Esophagus (tissue), 2 donors: Measurements from ENCODE around the gene RNF31. TPM values are rescaled to one million over a fixed set of nuclear protein-coding genes. Genes with fewer than 3 reads are reported as not detected.
A peak's percentile ranks its signal among the peaks of the same experiment; 100 is the strongest.

ENCODE experiments used
- H3K27ac ChIP-seq, 2 donors: one replicate each; pipeline ENCODE4 v1.5.1; 2013; ENCODE audit warnings: low read depth in 2 of 2, mild to moderate bottlenecking in 2 of 2, inconsistent platforms in 1 of 2, low read length in 1 of 2, moderate library complexity in 1 of 2
- H3K27me3 ChIP-seq, 2 donors: one replicate each; pipeline ENCODE4 v1.6.1; 2013; ENCODE audit warnings: low read length in 2 of 2, control low read depth in 1 of 2, mild to moderate bottlenecking in 1 of 2; ENCODE audit not compliant: insufficient read depth in 2 of 2, control insufficient read depth in 1 of 2
- H3K36me3 ChIP-seq, 2 donors: one replicate each; pipeline ENCODE4 v1.6.1; 2013; ENCODE audit warnings: low read length in 1 of 2; ENCODE audit not compliant: control insufficient read depth in 2 of 2, insufficient read depth in 2 of 2
- H3K4me1 ChIP-seq, 2 donors: one replicate each; pipeline ENCODE4 v1.6.1; 2013; ENCODE audit warnings: low read length in 1 of 2; ENCODE audit not compliant: control insufficient read depth in 2 of 2, insufficient read depth in 2 of 2
- H3K4me3 ChIP-seq, 2 donors: one replicate each; pipeline ENCODE4 v1.5.1; 2013; ENCODE audit warnings: low read length in 2 of 2, mild to moderate bottlenecking in 2 of 2, low read depth in 1 of 2, moderate library complexity in 1 of 2
- H3K9me3 ChIP-seq, 2 donors: one replicate each; pipeline ENCODE4 v1.6.1; 2013; ENCODE audit warnings: mild to moderate bottlenecking in 2 of 2, low read depth in 1 of 2, low read length in 1 of 2, moderate library complexity in 1 of 2; ENCODE audit not compliant: control insufficient read depth in 2 of 2, insufficient read depth in 1 of 2
- WGBS, 2 donors: extraction: QIAGEN DNeasy Blood & Tissue Kit; methylation state at CpG; one replicate each; pipeline ENCODE4 v1.1.7; 2013; 5-methylcytosine and 5-hydroxymethylcytosine counted together
- polyA plus RNA-seq, 2 donors: library from polyadenylated mRNA; stranded (reverse); fragments of 200-250 nt; gene quantifications; one replicate each; pipeline ENCODE4 v1.2.3, GENCODE V29; 2013
- donor health status: healthy with polysubstance abuse.
- donor health status: Bipolar disorder and iron deficiency.

The RNF31 gene
- polyA plus RNA-seq, 2 donors = 27.4 to 70.6 TPM

DNA sequence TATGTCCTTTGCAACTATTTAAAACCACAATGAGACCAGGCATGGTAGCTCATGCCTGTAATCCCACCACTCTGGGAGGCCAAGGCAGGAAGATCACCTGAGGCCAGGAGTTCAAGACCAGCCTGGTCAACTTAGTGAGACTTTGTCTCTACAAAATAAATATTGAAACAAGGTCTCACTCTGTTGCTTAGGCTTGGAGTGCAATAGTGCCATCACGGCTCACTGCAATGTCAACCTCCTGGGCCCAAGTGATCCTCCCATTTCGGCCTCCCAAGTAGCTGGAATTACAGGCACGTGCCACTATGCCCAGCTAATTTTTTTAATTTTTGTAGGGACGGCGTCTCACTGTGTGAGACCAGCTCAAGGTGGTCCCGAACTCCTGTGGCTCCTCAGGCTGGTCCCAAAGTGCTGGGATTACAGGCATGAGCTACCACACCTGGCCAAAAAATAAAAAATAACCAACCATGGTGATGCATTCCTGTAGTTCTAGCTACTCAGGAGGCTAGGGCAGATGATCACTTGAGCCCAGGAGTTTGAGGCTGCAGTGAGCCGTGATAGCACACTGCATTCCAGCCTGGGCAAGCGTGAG lies 17.8 kb upstream of the RNF31 start:
- Histone ChIP-seq H3K27ac (no peak overlapping the region), H3K4me3 (no peak overlapping the region), H3K36me3 (no peaks in the 10 kb centered on the region), H3K9me3 (no peaks in the 10 kb centered on the region), H3K4me1 (peaks cover 0 to 5% of the 10 kb centered on the region in 2 donors), H3K27me3 (no peaks in the 10 kb centered on the region)
- 90 to 94% methylated on average over 8 of the region's 8 CpGs for WGBS, 2 donors

DNA sequence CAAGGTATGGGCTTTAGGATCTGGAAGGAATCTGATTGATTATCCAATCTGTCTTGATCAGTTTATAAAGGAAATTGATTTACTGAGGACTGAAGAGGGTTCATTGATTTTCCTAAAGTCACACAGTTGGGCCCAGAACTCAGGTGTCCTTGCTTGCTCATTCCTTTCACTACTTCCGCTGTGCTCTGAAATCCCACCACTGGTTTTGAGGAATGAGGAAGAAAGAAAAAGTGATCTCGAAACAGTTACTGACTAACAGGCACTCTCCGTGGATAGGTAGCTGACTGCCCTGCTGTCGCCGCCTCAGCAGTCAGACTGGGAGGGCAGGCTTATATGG lies 16.9 kb upstream of the RNF31 start, which contains the start of gene FITM1:
FITM1 (plus strand) TSS at position 280 of the 337 bp plus-strand sequence. CDS start 905 bp downstream, outside the sequence.
- Histone ChIP-seq H3K36me3 (no peaks in the 10 kb centered on the region), H3K4me3 (no peak within 1 kb of the TSS), H3K9me3 (no peaks in the 10 kb centered on the region), H3K27ac (no peak within 1 kb of the TSS), H3K27me3 (no peaks in the 10 kb centered on the region), H3K4me1 (peaks cover 0 to 5% of the 10 kb centered on the region in 2 donors)
- whole genome bisulfite sequencing, 2 donors = 91 to 93% methylated on average over 5 of the region's 5 CpGs

DNA sequence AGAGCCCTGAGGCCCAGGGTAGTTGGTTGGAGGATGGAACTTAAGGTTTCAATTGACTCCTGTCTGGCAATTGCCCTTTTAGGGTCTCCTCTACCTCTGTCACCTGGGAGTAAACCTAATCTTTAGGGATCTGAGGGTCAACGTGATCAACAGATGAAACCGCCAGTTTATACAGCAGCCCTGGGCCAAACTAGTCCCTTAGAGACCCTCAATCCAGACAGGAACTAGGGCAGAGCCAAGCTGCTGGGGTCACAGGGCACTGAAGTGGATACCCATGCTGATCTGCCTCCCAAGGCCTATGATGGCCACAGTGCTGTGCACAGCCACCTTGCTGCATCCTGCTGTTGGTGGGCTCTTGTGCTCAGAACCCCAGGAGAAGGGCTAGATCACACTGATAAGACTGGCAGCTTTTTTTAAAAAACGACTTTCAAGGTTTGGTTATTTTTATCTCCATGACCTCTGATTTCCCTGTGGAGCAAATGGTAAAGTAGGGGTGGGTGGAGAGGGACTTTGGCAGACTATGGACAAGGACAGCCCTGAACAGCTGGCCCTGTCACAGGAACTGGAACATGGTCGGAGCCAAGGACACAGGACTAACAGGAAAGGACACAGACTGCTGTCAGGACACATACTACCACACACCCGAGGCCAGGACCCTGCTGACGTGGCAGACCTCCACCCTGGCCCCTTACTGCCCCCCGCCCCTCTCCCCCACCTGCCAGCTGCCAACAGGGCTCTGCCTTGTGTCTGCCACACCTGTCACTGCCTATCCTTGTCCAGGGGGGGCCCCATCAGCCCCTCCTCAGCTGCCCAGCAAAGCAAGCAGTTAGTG lies 16.4 kb upstream of the RNF31 start:
- no peak overlapping the region for H3K27ac ChIP-seq
- H3K9me3 ChIP-seq = no peaks in the 10 kb centered on the region
- no peak overlapping the region for H3K4me3 ChIP-seq
- H3K4me1 ChIP-seq = peaks cover 0 to 5% of the 10 kb centered on the region in 2 donors
- H3K27me3 ChIP-seq = no peaks in the 10 kb centered on the region
- no peaks in the 10 kb centered on the region for H3K36me3 ChIP-seq
- 55 to 67% methylated on average over 7 of the region's 7 CpGs for WGBS, 2 donors

DNA sequence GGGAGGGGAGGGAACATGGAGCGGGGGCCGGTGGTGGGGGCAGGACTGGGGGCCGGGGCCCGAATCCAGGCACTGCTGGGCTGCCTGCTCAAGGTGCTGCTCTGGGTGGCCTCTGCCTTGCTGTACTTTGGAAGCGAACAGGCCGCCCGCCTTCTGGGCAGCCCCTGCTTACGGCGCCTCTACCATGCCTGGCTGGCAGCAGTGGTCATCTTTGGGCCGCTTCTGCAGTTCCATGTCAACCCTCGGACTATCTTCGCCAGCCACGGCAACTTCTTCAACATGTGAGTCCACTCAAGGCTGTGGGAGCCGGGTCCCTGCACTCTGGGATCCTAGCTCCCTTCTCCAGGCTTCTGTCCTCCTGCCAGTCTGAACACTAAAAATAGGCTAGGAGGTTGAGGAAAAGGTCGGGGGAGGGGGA lies 15.7 kb upstream of the RNF31 start:
- Histone ChIP-seq H3K27ac (no peak overlapping the region), H3K36me3 (no peaks in the 10 kb centered on the region), H3K4me3 (no peak overlapping the region), H3K9me3 (no peaks in the 10 kb centered on the region), H3K4me1 (peaks cover under 1 to 5% of the 10 kb centered on the region in 2 donors), H3K27me3 (no peaks in the 10 kb centered on the region)
- WGBS, 2 donors = 75 to 86% methylated on average over 15 of the region's 15 CpGs

DNA sequence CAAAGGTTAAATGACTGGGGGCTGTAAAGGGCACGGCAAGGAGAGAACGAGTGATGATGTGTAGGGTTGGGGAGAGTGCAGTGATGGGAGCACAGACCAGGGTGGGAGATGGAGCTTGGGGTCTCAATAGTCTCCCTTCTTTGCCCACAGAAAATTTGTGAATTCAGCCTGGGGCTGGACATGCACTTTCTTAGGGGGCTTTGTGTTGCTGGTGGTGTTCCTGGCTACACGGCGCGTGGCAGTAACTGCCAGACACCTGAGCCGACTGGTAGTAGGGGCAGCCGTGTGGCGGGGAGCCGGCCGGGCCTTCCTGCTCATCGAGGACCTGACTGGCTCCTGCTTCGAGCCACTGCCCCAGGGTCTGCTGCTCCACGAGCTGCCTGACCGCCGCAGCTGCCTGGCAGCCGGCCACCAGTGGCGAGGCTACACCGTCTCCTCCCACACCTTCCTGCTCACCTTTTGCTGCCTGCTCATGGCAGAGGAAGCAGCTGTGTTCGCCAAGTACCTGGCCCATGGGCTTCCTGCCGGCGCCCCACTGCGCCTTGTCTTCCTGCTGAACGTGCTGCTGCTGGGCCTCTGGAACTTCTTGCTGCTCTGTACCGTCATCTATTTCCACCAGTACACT lies 15.1 kb upstream of the RNF31 start:
- no peaks in the 10 kb centered on the region for H3K36me3 ChIP-seq
- H3K27me3 ChIP-seq = no peaks in the 10 kb centered on the region
- H3K4me1 ChIP-seq = peaks cover 5 to 7% of the 10 kb centered on the region in 2 donors
- 52 to 58% methylated on average over 24 of the region's 24 CpGs for WGBS, 2 donors
- no peak overlapping the region for H3K27ac ChIP-seq
- no peaks in the 10 kb centered on the region for H3K9me3 ChIP-seq
- no peak overlapping the region for H3K4me3 ChIP-seq

DNA sequence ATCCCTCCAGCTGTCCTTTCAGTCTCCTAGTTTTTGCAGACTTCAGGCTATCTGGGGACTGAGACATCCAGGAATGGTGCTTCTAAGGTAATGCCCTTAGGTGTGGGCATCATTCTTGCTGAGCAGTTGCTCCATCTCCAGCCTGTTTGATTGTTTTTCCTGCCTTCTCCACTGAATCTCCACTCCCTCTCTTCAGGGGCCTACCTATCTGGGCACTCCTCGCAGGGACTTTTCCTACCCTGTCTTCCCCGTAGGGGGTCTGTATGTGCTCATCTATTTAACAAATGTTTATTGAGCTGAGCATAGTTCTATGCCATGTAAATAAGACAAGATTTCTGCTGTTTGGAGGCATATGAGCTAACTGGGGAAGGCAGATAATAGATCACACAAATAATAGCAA lies 14.3 kb upstream of the RNF31 start:
- Histone ChIP-seq H3K36me3 (peaks cover 0 to 5% of the 10 kb centered on the region in 2 donors), H3K9me3 (no peaks in the 10 kb centered on the region), H3K27me3 (no peaks in the 10 kb centered on the region), H3K4me1 (peaks cover 5 to 13% of the 10 kb centered on the region in 2 donors), H3K27ac (no peak overlapping the region), H3K4me3 (no peak overlapping the region)
- 92 to 97% methylated on average over 2 of the region's 2 CpGs for WGBS, 2 donors

DNA sequence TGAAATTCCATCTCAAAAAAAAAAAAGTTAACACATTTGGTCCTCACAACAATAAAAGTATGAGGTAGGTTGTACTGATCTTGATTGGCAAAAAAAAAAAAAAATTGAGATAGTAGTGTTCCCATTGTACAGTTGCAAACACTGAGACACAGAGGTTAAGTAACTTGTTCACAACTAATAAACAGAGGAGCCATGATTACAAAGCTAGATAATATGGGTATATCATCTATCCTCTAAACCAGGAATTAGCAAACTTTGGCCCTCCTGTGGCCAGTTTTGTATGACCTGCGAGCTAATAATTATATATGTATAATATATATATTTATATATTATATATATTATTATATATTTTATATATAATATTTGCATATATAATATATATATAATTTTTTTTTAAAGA lies 13.6 kb upstream of the RNF31 start:
- H3K36me3 ChIP-seq = peaks cover 2 to 11% of the 10 kb centered on the region in 2 donors
- no peaks in the 10 kb centered on the region for H3K9me3 ChIP-seq
- peaks cover 5 to 13% of the 10 kb centered on the region in 2 donors for H3K4me1 ChIP-seq
- H3K27ac ChIP-seq = no peak overlapping the region
- H3K27me3 ChIP-seq = no peaks in the 10 kb centered on the region
- H3K4me3 ChIP-seq = no peak overlapping the region
- WGBS, 2 donors = 89 to 95% methylated on average over 1 of the region's 1 CpG

DNA sequence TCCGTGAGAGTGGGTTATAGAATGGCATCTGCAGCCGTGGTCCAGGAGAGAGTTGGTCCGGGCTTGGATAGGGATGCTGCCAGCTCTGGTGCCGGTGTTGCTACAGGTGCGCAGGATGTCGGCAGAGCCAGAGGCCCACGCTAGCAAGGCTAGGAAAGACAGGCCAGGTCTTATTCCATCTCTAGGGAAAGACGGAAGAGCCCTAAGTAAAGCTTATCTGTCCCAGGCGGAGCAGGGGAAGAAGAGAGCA lies 11.8 kb upstream of the RNF31 start:
- Histone ChIP-seq H3K4me3 (peak overlapping the region; percentile 44 to 63), H3K36me3 (peaks cover 3 to 14% of the 10 kb centered on the region in 2 donors), H3K4me1 (peaks cover 13 to 15% of the 10 kb centered on the region in 2 donors), H3K9me3 (no peaks in the 10 kb centered on the region), H3K27me3 (no peaks in the 10 kb centered on the region), H3K27ac (peak overlapping the region; percentile 63 to 84)
- 3 to 7% methylated on average over 9 of the region's 9 CpGs for WGBS, 2 donors

DNA sequence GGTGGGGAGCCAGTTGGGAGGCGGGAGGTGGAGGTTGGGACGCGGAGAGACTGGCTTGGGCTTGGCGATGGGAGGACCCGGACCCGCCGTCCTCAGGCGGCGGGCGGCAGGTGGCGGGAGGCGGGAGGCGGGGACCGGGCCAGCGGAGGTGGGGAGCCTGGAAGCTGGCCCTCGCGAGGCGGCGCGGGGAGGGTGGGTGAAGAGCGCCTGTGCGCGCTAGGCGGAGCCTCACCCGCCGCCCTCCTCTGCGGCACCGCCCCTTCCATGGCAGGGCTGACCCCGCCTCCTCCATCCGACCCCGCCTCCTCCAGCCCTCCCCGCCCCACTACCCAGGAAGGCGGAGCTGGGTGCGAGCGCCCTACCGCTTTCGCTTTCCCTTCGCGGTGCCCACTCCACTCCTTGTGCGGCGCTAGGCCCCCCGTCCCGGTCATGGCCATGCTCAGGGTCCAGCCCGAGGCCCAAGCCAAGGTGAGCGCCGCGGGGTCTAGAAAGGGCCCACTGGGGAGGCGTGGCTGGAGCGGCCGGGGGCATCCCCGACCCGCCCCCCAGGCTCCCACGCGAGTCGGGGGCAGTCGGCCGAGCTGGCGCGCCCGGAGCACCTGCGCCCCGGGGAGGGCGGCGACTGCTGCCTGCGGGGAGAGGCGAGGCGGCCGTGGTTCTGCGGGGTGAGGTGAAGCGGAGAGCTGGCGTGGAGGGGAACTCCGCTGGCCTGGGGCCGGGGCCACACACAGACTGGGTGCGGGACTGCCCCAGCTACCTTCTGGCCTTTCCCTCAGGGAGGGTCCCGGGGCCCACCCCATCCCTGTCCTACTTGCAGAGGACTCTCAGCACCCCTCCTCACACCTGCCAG lies 11.2 kb upstream of the RNF31 start, which contains the start of gene PSME1:
PSME1 (plus strand) TSS at position 361 of the 850 bp plus-strand sequence; CDS start at position 430, 69 bp downstream.
- Histone ChIP-seq H3K27me3 (no peaks in the 10 kb centered on the region), H3K4me3 (peak within 1 kb of the TSS; percentile 63 to 94), H3K4me1 (peaks cover 13 to 15% of the 10 kb centered on the region in 2 donors), H3K27ac (peak within 1 kb of the TSS; percentile 81 to 87), H3K9me3 (no peaks in the 10 kb centered on the region), H3K36me3 (peaks cover 3 to 14% of the 10 kb centered on the region in 2 donors)
- 0 to 1% methylated on average over 28 to 75 of the region's 75 CpGs for WGBS, 2 donors
